GM10266 (cell line): ENCODE measurements around the gene APC.

ENCODE experiments used
- DNase-seq: peaks from one replicate; pipeline ENCODE4 v3.0.0; 2012; ENCODE audit errors: extremely low spot score
- TF ChIP-seq, protein P1 (sequence below): IDR thresholded peaks from 2 replicates; pipeline ENCODE4 v1.5.1; 2012; ENCODE audit warnings: mild to moderate bottlenecking, low read depth; ENCODE audit not compliant: control insufficient read depth, insufficient read depth; ENCODE audit errors: missing control alignments

APC gene

DNA sequence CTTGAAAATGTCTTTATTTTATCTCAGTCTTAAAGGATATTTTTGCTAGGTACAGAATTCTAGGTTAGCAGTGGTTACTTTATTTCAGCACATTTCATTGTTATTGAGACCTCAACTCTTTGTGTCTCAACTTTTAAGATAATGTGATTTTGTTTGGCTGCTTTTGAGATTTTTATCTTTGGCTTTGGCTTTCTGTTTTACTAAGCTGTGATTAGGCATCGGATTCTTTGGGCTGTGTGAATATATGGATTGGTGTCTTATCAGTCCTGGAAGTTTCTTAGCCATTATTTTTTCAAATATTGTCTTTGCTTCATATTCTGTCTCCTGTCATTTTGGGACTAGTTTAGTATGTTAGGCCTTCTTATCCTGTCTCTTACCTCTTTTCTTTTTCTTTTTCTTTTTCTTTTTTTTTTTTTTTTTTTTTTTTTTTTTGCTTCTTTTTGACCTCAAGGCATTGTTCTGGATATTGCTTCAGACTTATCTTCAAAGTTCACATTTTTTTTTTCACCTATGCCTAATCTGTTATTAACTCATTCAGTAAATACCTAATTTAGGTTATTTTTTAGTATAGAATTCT is 20.1 kb upstream of the APC start:
- DNase-seq, result no peak
- TF ChIP-seq, protein P1, sequence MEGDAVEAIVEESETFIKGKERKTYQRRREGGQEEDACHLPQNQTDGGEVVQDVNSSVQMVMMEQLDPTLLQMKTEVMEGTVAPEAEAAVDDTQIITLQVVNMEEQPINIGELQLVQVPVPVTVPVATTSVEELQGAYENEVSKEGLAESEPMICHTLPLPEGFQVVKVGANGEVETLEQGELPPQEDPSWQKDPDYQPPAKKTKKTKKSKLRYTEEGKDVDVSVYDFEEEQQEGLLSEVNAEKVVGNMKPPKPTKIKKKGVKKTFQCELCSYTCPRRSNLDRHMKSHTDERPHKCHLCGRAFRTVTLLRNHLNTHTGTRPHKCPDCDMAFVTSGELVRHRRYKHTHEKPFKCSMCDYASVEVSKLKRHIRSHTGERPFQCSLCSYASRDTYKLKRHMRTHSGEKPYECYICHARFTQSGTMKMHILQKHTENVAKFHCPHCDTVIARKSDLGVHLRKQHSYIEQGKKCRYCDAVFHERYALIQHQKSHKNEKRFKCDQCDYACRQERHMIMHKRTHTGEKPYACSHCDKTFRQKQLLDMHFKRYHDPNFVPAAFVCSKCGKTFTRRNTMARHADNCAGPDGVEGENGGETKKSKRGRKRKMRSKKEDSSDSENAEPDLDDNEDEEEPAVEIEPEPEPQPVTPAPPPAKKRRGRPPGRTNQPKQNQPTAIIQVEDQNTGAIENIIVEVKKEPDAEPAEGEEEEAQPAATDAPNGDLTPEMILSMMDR, result no peak

DNA sequence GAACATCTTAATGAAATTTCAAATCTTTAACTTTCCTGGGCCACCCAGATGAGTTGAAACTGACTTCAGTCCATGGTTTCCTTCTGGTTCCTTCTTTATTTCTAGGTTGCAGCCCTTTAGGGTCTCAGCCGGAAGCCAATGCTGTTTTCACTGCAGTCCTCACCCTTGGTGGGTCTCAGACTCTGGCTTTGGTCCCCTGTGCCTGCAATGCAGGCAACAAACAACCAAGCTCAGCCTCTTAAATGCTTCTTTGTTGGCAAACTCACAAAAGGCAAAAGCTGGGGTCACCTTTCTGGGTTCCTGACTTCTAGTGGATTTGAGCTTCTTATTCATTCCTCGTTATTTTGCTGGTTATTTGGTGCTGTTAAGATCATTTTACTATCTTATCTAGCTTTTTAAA is 19.3 kb upstream of the APC start:
- DNase-seq, result no peak
- TF ChIP-seq, protein P1, result no peak

DNA sequence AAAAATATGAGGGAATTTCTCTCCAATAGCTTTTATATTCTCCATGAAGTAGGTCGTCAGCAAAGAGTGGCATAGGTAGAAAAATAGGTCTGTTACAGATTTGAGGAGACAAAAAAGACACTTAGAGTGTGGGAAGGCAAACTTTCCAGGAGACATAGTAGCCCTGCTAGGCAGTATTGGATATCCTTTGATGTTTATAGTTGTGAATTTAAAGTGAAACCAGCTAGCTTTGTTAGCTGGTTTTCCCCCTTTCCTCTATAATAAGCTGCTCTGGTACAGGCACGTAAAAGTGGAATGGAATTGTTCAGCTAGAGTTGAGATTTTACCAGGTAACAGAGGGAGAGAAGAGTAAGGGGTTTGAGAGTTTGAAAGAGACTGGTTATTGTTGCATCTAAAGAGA is 17.1 kb upstream of the APC start:
- TF ChIP-seq, protein P1, result no peak

DNA sequence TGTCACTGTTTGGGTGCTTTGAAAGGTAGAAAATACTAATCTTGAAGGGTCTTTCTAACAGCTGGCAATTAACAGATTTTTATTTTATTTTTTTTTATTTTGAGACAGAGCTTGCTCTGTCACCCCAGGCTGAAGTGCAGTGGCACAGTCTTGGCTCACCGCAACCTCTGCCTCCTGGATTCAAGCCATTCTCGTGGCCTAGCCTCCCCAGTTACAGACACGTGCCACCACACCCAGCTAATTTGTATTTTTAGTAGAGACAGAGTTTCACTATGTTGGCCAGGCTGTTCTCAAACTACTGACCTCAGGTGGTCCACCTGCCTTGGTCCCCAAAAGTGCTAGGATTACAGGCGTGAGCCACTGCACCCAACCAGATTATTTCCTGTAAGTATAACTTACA is 12.8 kb upstream of the APC start:
- TF ChIP-seq, protein P1, result no peak
- no peak for DNase-seq

More for the DNA sequence above, 17.1 kb upstream of the APC start:
- no peak for DNase-seq

DNA sequence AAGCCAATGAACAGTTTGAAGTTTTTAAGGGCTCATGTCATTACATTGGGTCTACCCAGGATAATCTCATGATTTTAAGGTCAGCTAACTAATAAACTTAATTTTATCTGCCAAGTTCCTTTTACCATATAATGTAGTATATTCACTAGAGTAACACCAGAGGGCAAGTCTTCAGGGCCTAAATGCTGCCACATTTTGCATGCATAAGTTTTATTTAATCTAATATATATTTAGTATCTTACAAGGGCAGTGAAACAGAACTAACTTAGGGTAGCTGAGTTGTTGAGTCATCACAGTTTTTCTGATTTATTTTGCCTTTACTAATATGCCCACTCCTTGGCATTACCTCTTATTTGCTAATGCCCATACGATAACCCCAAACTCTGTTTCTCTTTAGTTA is 8.1 kb upstream of the APC start:
- TF ChIP-seq, protein P1, result no peak
- no peak for DNase-seq

DNA sequence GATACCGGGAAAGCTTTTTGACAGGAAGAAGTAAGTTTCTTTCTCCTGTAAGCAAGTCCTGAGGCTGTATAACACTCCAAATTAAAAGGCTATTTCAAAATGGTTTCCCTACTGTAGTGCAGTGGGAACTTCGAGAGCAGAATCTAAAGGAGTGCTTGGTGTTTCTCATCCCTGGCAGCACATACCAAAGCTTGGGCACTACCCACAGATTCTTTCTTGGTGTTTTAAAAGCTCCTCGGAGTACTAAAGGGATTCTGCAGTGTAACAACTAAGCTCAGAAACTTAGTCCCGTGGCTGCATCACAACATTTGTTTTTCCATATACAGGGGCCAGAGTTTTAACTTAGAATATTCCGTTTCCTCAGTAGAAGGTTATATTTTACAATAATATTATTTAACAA is 5.6 kb upstream of the APC start:
- TF ChIP-seq, protein P1, result no peak
- DNase-seq, result no peak

DNA sequence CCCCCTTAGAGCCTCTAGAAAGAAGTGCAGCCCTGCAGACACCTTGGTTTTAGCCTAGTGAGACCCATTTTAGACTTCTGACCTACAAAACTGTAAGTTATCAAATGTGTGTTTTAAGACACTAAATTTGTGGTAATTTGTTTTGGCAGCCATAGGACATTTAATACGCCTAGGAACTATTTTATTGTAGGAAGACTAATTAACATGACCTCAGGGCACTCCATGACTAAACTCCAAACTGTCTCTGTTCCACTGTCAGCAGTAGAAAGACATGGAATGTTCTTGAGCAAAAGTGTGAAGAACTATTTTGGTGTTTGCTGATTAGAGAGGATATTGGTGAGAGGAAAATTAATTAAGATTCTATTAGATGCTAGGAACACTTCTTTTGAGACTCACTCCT is 4.1 kb upstream of the APC start:
- TF ChIP-seq, protein P1, result no peak
- DNase-seq, result no peak
